Breast epithelium (tissue), 4 donors: ENCODE data around the gene IL25. TPM values are rescaled to one million over a fixed set of nuclear protein-coding genes. Genes with fewer than 3 reads are reported as not detected.

ENCODE experiments used
- DNase-seq, 2 donors: peaks; one replicate each; pipeline ENCODE4 v3.0.0-alpha.2; 2019; ENCODE audit warnings: low spot score in 2 of 2
- H3K27ac ChIP-seq, 2 donors: fragments of 200-600 bp; sonication (generic) in 1 of 2; one replicate each; pipeline ENCODE4 v1.5.1; 2016 to 2019; ENCODE audit warnings: mild to moderate bottlenecking in 1 of 2
- H3K27me3 ChIP-seq, 2 donors: fragments of 200-600 bp; sonication (generic) in 1 of 2; one replicate each; pipeline versions ENCODE4 v1.5.1 to v1.6.0; 2017 to 2019; ENCODE audit warnings: control low read depth in 1 of 2, mild to moderate bottlenecking in 1 of 2
- H3K36me3 ChIP-seq: fragments of 200-600 bp; one replicate; pipeline ENCODE4 v1.5.1; 2019
- H3K4me1 ChIP-seq, 2 donors: fragments of 200-600 bp; sonication (generic); one replicate each; pipeline ENCODE4 v1.5.1; 2016 to 2019; ENCODE audit warnings: control low read depth in 1 of 2
- H3K4me3 ChIP-seq, 3 donors: fragments of 200-600 bp; sonication (generic); 1 replicate in 2 of 3; 2 replicates in 1 of 3; pipeline ENCODE4 v1.5.1; 2016 to 2019; ENCODE audit warnings: mild to moderate bottlenecking in 3 of 3, moderate library complexity in 2 of 3
- H3K9me3 ChIP-seq, 2 donors: fragments of 200-600 bp; sonication (generic) in 1 of 2; one replicate each; pipeline ENCODE4 v1.5.1; 2016 to 2019; ENCODE audit warnings: control low read depth in 1 of 2
- CTCF ChIP-seq, 3 donors: fragments of 450-650 bp; IDR thresholded peaks; one replicate each; pipeline ENCODE4 v1.5.1; 2016 to 2017; ENCODE audit warnings: antibody characterized with exemption in 3 of 3, mild to moderate bottlenecking in 3 of 3, moderate library complexity in 3 of 3
- POLR2A ChIP-seq: fragments of 450-650 bp; IDR thresholded peaks from one replicate; pipeline ENCODE4 v1.6.1; 2016; ENCODE audit warnings: antibody characterized with exemption, mild to moderate bottlenecking, moderate library complexity
- POLR2AphosphoS5 ChIP-seq, 3 donors: sonication (generic); formaldehyde crosslinking; IDR thresholded peaks; one replicate each; pipeline ENCODE4 v1.6.1; 2017; ENCODE audit warnings: antibody characterized with exemption in 3 of 3
- intact Hi-C: fragments of 100-400 bp; cut with DNase I; formaldehyde crosslinking; loops from one replicate; pipeline ENCODE4 v1.15.1; 2023; ENCODE audit warnings: low total_unique reads
- total RNA-seq, 3 donors: library from RNA; depleted of rRNA; stranded (reverse); fragments of >200 nt; gene quantifications; one replicate each; pipeline ENCODE4 v1.1.0, GENCODE V29; 2016

The IL25 gene
- total RNA-seq, 3 donors from 2014 or later: not detected

DNA sequence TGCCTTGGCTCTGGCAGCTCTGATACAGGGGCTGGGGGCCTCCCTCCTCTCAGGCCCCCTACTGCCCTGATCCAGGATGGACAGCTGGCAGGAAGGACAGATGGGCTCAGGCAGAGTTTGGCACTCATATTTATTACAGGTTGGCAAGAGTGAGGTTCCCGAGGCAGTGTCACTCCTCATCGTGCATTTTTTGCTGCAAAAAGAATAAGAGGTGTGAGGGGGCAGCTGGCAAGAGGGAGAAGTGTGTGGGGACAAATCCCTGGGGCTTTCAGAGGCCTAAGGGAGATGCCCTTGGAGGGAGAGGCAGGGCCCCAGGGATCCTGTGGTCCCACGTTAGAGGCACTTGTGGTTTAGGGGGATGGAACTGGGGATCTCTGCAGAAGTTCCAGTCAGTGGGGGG is 9.3 kb downstream of the IL25 start:
- no peak for TF ChIP-seq POLR2AphosphoS5 (IDR thresholded peaks at IDR 0.05)
- no peak for TF ChIP-seq CTCF (IDR thresholded peaks at IDR 0.05)
- TF ChIP-seq POLR2A: no peak
- DNase-seq: no peak
- intact Hi-C loops: no loop called here
- Histone ChIP-seq H3K27ac (no peak overlapping the region), H3K4me3 (no peak overlapping the region), H3K4me1 (no peaks in the 10 kb centered on the region), H3K27me3 (no peaks in the 10 kb centered on the region), H3K9me3 (no peaks in the 10 kb centered on the region), H3K36me3 (no peaks in the 10 kb centered on the region)

DNA sequence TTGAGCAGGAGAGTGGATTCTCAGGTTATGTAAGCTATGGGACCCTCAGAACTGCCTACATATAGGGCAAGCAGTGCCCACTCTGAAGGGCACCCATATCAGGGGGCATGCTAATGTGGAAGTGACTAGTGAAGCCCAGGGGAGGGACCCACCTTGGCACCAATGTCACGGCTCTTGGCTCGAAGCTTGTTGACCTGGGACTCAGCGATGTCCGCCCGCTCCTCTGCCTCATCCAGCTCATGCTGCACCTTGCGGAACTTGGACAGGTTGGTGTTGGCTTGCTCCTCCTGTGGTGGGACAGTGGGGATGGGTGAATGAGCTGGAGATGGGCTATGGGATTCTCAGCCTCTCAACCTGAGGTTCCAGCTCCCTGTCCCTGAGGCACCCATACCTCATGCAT is 9.7 kb downstream of the IL25 start:
- H3K4me1 ChIP-seq: no peaks in the 10 kb centered on the region
- no peaks in the 10 kb centered on the region for H3K27me3 ChIP-seq
- H3K4me3 ChIP-seq: no peak overlapping the region
- no peak for DNase-seq
- no peaks in the 10 kb centered on the region for H3K9me3 ChIP-seq
- TF ChIP-seq POLR2AphosphoS5 (IDR thresholded peaks at IDR 0.05): no peak
- no peak for TF ChIP-seq POLR2A
- no peak for TF ChIP-seq CTCF (IDR thresholded peaks at IDR 0.05)
- no peak overlapping the region for H3K27ac ChIP-seq
- no peaks in the 10 kb centered on the region for H3K36me3 ChIP-seq
- intact Hi-C loops: no loop called here

GRCh38 chr14:23382731-23383440 is 10.3 kb downstream of the IL25 start:
- no peaks in the 10 kb centered on the region for H3K4me1 ChIP-seq
- H3K4me3 ChIP-seq: no peak overlapping the region
- no peaks in the 10 kb centered on the region for H3K36me3 ChIP-seq
- no peaks in the 10 kb centered on the region for H3K27me3 ChIP-seq
- TF ChIP-seq POLR2A (no peak), POLR2AphosphoS5 (IDR thresholded peaks at IDR 0.05) (no peak), CTCF (IDR thresholded peaks at IDR 0.05) (no peak)
- H3K27ac ChIP-seq: no peak overlapping the region
- DNase-seq: no peak
- H3K9me3 ChIP-seq: no peaks in the 10 kb centered on the region
- intact Hi-C loops: no loop called here

DNA sequence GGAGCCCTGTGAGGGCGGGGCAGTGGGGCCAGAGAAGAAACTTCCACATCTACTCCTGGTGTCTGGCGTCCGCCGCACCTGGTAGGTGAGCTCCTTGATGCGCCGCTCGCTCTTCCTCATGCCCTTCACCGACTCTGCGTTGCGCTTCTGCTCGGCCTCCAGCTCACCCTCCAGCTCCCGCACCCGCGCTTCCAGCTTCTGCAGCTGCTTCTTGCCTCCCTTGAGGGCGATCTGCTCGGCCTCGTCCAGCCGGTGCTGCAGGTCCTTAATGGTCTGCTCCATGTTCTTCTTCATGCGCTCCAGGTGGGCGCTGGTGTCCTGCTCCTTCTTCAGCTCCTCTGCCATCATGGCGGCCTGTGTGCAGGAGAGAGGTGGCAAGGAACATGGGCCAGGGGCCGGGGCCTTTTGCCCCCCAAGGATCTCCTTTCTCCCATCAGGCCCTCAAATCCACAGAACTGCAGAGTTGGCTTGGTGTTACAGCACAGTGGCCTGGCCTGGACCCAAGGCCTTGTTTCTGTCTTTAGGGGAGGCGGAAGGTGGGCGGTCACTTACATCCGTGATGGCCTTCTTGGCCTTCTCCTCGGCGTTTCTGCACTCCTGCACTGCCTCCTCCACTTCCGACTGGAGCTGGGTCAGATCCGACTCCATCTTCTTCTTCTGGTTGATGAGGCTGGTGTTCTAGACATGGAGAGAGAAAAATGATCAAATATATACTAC is 11.9 kb downstream of the IL25 start:
- Histone ChIP-seq H3K27ac (no peak overlapping the region), H3K4me1 (no peaks in the 10 kb centered on the region), H3K36me3 (no peaks in the 10 kb centered on the region), H3K27me3 (no peaks in the 10 kb centered on the region), H3K4me3 (no peak overlapping the region), H3K9me3 (no peaks in the 10 kb centered on the region)
- DNase-seq: no peak
- TF ChIP-seq POLR2A (no peak), CTCF (IDR thresholded peaks at IDR 0.05) (no peak), POLR2AphosphoS5 (IDR thresholded peaks at IDR 0.05) (no peak)
- intact Hi-C loops: no loop called here

DNA sequence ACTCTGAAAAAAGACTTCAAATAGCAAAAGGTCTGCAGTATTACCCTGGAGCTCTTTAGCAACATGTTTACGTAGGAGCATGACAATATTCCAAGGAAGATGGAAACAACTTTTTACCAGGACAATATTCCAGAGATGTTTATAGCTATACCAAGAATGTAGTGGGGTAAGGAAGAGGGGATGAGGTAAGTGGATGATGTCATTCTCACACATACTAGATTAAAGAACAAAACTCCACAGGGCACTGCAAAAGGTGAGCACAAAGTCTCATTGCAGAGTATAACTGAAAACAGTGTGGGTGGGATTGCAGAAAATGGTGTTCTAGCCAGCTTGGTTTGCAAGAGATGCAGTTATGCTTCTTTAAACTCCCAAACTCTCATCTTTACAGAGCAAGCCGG is 12.6 kb downstream of the IL25 start:
- no peak for DNase-seq
- intact Hi-C loops: no loop called here
- no peaks in the 10 kb centered on the region for H3K36me3 ChIP-seq
- no peak overlapping the region for H3K4me3 ChIP-seq
- no peak for TF ChIP-seq CTCF (IDR thresholded peaks at IDR 0.05)
- TF ChIP-seq POLR2AphosphoS5 (IDR thresholded peaks at IDR 0.05): no peak
- TF ChIP-seq POLR2A: no peak
- no peaks in the 10 kb centered on the region for H3K4me1 ChIP-seq
- no peaks in the 10 kb centered on the region for H3K9me3 ChIP-seq
- no peak overlapping the region for H3K27ac ChIP-seq
- no peaks in the 10 kb centered on the region for H3K27me3 ChIP-seq
